WTC11 (cell line): ENCODE results near the gene SPRR1A.

Source experiments
- NR2C2 ChIP-seq: sonication (generic); formaldehyde crosslinking; IDR thresholded peaks from 2 replicates; pipeline ENCODE4 v1.8.0; 2022; ENCODE audit warnings: mild to moderate bottlenecking, missing genetic modification reagents
- NR3C1 ChIP-seq: sonication (generic); formaldehyde crosslinking; conservative IDR thresholded peaks from 2 replicates; pipeline ENCODE4 v1.8.1; 2023; ENCODE audit warnings: low read depth, mild to moderate bottlenecking, missing genetic modification reagents
- TF ChIP-seq, protein P1 (sequence below): sonication (generic); formaldehyde crosslinking; IDR thresholded peaks from 2 replicates; pipeline ENCODE4 v1.8.1; 2022; ENCODE audit warnings: mild to moderate bottlenecking, moderate library complexity, missing genetic modification reagents
- TF ChIP-seq, protein P2 (sequence below): fragments of 200-600 bp; IDR thresholded peaks from 2 replicates; pipeline ENCODE4 v1.8.0; 2022; ENCODE audit warnings: antibody characterized with exemption

DNA sequence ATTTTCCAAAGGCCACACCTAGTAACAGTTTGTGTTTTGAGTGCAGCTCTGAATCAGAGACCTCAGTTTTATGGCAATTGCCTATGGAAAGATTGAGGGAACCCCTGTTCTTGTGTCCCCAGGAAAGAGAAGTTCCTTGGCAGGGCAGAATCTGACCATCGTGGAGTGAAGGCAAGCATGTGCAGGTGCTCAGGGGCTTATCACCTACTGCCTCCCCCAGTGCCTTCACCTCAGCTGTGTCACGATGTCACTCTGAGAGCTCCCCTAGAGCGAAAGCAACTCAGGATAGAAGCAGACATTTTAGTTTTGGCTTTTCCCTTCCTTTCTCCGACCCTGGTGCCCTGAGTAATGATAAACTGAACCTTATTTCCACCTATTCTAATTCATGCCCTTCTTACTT, 1.8 kb upstream of the SPRR1A start:
- TF ChIP-seq NR2C2 (no peak), NR3C1 (CRISPR knock-in tag) (no peak)
- TF ChIP-seq, protein P1, sequence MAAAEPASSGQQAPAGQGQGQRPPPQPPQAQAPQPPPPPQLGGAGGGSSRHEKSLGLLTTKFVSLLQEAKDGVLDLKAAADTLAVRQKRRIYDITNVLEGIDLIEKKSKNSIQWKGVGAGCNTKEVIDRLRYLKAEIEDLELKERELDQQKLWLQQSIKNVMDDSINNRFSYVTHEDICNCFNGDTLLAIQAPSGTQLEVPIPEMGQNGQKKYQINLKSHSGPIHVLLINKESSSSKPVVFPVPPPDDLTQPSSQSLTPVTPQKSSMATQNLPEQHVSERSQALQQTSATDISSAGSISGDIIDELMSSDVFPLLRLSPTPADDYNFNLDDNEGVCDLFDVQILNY (CRISPR knock-in tag): no peak
- TF ChIP-seq, protein P2, sequence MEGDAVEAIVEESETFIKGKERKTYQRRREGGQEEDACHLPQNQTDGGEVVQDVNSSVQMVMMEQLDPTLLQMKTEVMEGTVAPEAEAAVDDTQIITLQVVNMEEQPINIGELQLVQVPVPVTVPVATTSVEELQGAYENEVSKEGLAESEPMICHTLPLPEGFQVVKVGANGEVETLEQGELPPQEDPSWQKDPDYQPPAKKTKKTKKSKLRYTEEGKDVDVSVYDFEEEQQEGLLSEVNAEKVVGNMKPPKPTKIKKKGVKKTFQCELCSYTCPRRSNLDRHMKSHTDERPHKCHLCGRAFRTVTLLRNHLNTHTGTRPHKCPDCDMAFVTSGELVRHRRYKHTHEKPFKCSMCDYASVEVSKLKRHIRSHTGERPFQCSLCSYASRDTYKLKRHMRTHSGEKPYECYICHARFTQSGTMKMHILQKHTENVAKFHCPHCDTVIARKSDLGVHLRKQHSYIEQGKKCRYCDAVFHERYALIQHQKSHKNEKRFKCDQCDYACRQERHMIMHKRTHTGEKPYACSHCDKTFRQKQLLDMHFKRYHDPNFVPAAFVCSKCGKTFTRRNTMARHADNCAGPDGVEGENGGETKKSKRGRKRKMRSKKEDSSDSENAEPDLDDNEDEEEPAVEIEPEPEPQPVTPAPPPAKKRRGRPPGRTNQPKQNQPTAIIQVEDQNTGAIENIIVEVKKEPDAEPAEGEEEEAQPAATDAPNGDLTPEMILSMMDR: no peak
